Adrenal gland (tissue), 5 donors: ENCODE data around the gene TNNT3.

Source experiments
- POLR2A ChIP-seq, 2 donors: fragments of 450-650 bp; IDR thresholded peaks; one replicate each; pipeline ENCODE4 v1.6.1; 2017; ENCODE audit warnings: antibody characterized with exemption in 2 of 2, mild to moderate bottlenecking in 2 of 2, moderate library complexity in 1 of 2
- TF ChIP-seq, protein P1 (sequence below), 6 experiments: fragments of 450-650 bp in 4 of 6; fragments of 200-600 bp in 2 of 6; sonication (generic) in 1 of 6; IDR thresholded peaks; 1 replicate in 5 of 6; 2 replicates in 1 of 6; pipeline versions ENCODE4 v1.5.1 to v1.8.0; 2016 to 2021; ENCODE audit warnings: antibody characterized with exemption in 6 of 6, mild to moderate bottlenecking in 2 of 6, moderate library complexity in 1 of 6
- donor health status: DM: no; HTN: no; CAD: no.

- no peak for TF ChIP-seq POLR2A (IDR thresholded peaks at IDR 0.05)
- TF ChIP-seq, protein P1, sequence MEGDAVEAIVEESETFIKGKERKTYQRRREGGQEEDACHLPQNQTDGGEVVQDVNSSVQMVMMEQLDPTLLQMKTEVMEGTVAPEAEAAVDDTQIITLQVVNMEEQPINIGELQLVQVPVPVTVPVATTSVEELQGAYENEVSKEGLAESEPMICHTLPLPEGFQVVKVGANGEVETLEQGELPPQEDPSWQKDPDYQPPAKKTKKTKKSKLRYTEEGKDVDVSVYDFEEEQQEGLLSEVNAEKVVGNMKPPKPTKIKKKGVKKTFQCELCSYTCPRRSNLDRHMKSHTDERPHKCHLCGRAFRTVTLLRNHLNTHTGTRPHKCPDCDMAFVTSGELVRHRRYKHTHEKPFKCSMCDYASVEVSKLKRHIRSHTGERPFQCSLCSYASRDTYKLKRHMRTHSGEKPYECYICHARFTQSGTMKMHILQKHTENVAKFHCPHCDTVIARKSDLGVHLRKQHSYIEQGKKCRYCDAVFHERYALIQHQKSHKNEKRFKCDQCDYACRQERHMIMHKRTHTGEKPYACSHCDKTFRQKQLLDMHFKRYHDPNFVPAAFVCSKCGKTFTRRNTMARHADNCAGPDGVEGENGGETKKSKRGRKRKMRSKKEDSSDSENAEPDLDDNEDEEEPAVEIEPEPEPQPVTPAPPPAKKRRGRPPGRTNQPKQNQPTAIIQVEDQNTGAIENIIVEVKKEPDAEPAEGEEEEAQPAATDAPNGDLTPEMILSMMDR (IDR thresholded peaks at IDR 0.05): no peak
These were observed 44.4 kb downstream of the TNNT3 start for GRCh38 chr11:1963864-1964263.
